Trophoblast cell (in vitro differentiated cells and primary cell): ENCODE measurements around the gene DRC7.

Source experiments
- DNase-seq, 2 donors: peaks; one replicate each; pipeline ENCODE4 v3.0.0-alpha.2; 2016
- H2AFZ ChIP-seq: 2 replicates; pipeline ENCODE4 v1.6.1; 2013; ENCODE audit warnings: low read length, moderate library complexity, mild to moderate bottlenecking; ENCODE audit not compliant: insufficient read depth, poor library complexity
- H2AK5ac ChIP-seq: 2 replicates; pipeline ENCODE4 v1.6.1; 2013; ENCODE audit warnings: mild to moderate bottlenecking, low read length
- H2BK120ac ChIP-seq: 2 replicates; pipeline ENCODE4 v1.6.1; 2013; ENCODE audit warnings: low read length, mild to moderate bottlenecking, moderate library complexity; ENCODE audit not compliant: insufficient read depth, poor library complexity
- H2BK12ac ChIP-seq: 2 replicates; pipeline ENCODE4 v1.6.1; 2013; ENCODE audit warnings: mild to moderate bottlenecking, low read length, moderate library complexity
- H2BK5ac ChIP-seq: 2 replicates; pipeline ENCODE4 v1.6.1; 2013; ENCODE audit warnings: low read length, low read depth, moderate library complexity, mild to moderate bottlenecking; ENCODE audit not compliant: poor library complexity
- H3K14ac ChIP-seq: 2 replicates; pipeline ENCODE4 v1.6.1; 2013; ENCODE audit warnings: mild to moderate bottlenecking, low read length
- H3K18ac ChIP-seq: 2 replicates; pipeline ENCODE4 v1.6.1; 2013; ENCODE audit warnings: mild to moderate bottlenecking, low read length
- H3K23ac ChIP-seq: 2 replicates; pipeline ENCODE4 v1.6.1; 2013; ENCODE audit warnings: low read length
- H3K27ac ChIP-seq: 2 replicates; pipeline ENCODE4 v1.5.1; 2013; ENCODE audit warnings: low read depth, mild to moderate bottlenecking, inconsistent platforms, low read length, moderate library complexity
- H3K27me3 ChIP-seq: 2 replicates; pipeline ENCODE4 v1.6.1; 2013; ENCODE audit warnings: inconsistent platforms, mild to moderate bottlenecking, low read length, moderate library complexity; ENCODE audit not compliant: insufficient read depth
- H3K36me3 ChIP-seq, 2 experiments: 1 replicate in 1 of 2; 2 replicates in 1 of 2; pipeline ENCODE4 v1.6.1; 2013; ENCODE audit warnings: low read length in 2 of 2, mild to moderate bottlenecking in 2 of 2, moderate library complexity in 1 of 2; ENCODE audit not compliant: insufficient read depth in 2 of 2, control insufficient read depth in 1 of 2
- H3K4ac ChIP-seq: 2 replicates; pipeline ENCODE4 v1.6.1; 2013; ENCODE audit warnings: low read depth, mild to moderate bottlenecking, low read length, moderate library complexity
- H3K4me1 ChIP-seq, 2 experiments: 1 replicate in 1 of 2; 2 replicates in 1 of 2; pipeline ENCODE4 v1.6.1; 2013; ENCODE audit warnings: low read length in 2 of 2, mild to moderate bottlenecking in 2 of 2, moderate library complexity in 1 of 2; ENCODE audit not compliant: insufficient read depth in 2 of 2, control insufficient read depth in 1 of 2
- H3K4me2 ChIP-seq: 2 replicates; pipeline ENCODE4 v1.6.1; 2013; ENCODE audit warnings: inconsistent platforms, mild to moderate bottlenecking, low read length, moderate library complexity
- H3K4me3 ChIP-seq: 2 replicates; pipeline ENCODE4 v1.5.1; 2013; ENCODE audit warnings: mild to moderate bottlenecking, low read depth, low read length, inconsistent platforms
- H3K79me1 ChIP-seq: one replicate; pipeline ENCODE4 v1.6.1; 2013; ENCODE audit warnings: low read length
- H3K79me2 ChIP-seq: 2 replicates; pipeline ENCODE4 v1.6.1; 2013; ENCODE audit warnings: low read length, mild to moderate bottlenecking; ENCODE audit not compliant: control insufficient read depth, insufficient read depth, poor library complexity
- H3K9ac ChIP-seq: 2 replicates; pipeline ENCODE4 v1.6.1; 2013; ENCODE audit warnings: mild to moderate bottlenecking, low read length
- H3K9me3 ChIP-seq: 2 replicates; pipeline ENCODE4 v1.6.1; 2013; ENCODE audit warnings: low read depth, mild to moderate bottlenecking, control low read depth, inconsistent platforms, low read length; ENCODE audit not compliant: insufficient read depth
- H4K12ac ChIP-seq: 2 replicates; pipeline ENCODE4 v1.6.1; 2013; ENCODE audit warnings: low read depth, mild to moderate bottlenecking, low read length, moderate library complexity
- H4K8ac ChIP-seq: 2 replicates; pipeline ENCODE4 v1.6.1; 2013; ENCODE audit warnings: low read depth, mild to moderate bottlenecking, low read length, moderate library complexity
- H4K91ac ChIP-seq: one replicate; pipeline ENCODE4 v1.6.1; 2013; ENCODE audit warnings: low read depth, mild to moderate bottlenecking, low read length, moderate library complexity
- WGBS: extraction: QIAGEN DNeasy Blood & Tissue Kit; methylation state at CpG from one replicate; pipeline ENCODE4 v1.1.7; 2013; ENCODE audit warnings: missing lambda C conversion rate; ENCODE audit not compliant: insufficient read length, insufficient coverage; ENCODE audit errors: extremely low coverage; 5-methylcytosine and 5-hydroxymethylcytosine counted together

Gene DRC7

GRCh38 chr16:57700781-57701551 lies 6.4 kb downstream of the DRC7 start:
- WGBS, result no CpG with 5 or more reads among the region's 10 CpGs
- peak overlapping the region; percentile 35 for H3K27ac ChIP-seq
- no peak overlapping the region for H3K4me3 ChIP-seq
- H2AK5ac ChIP-seq, result no peak overlapping the region
- peaks cover 3% of the 10 kb centered on the region for H3K79me1 ChIP-seq
- H4K91ac ChIP-seq, result no peak overlapping the region
- peaks cover 8% of the 10 kb centered on the region for H3K9me3 ChIP-seq
- H2AFZ ChIP-seq, result no peak overlapping the region
- no peaks in the 10 kb centered on the region for H3K27me3 ChIP-seq
- H3K36me3 ChIP-seq, result no peaks in the 10 kb centered on the region
- no peak overlapping the region for H2BK12ac ChIP-seq
- no peak overlapping the region for H3K23ac ChIP-seq
- no peak overlapping the region for H2BK120ac ChIP-seq
- no peaks in the 10 kb centered on the region for H3K79me2 ChIP-seq
- peak overlapping the region; percentile 1 for H2BK5ac ChIP-seq
- peak overlapping the region; percentile 0 for H4K8ac ChIP-seq
- H3K4ac ChIP-seq, result no peak overlapping the region
- H3K4me2 ChIP-seq, result no peak overlapping the region
- no peak overlapping the region for H3K14ac ChIP-seq
- H3K9ac ChIP-seq, result no peak overlapping the region
- H3K18ac ChIP-seq, result no peak overlapping the region
- DNase-seq, result peak; percentile 81 to 87
- H3K4me1 ChIP-seq, result peaks cover 17 to 19% of the 10 kb centered on the region in 2 experiments
- no peak overlapping the region for H4K12ac ChIP-seq

- Histone ChIP-seq H3K79me1 (peaks cover 3% of the 10 kb centered on the region), H3K9ac (peak overlapping the region; percentile 15), H2BK5ac (no peak overlapping the region), H3K4me2 (no peak overlapping the region), H3K27ac (peak overlapping the region; percentile 35), H3K36me3 (no peaks in the 10 kb centered on the region), H2AK5ac (no peak overlapping the region), H3K4me1 (peaks cover 17 to 19% of the 10 kb centered on the region in 2 experiments), H2AFZ (no peak overlapping the region), H2BK12ac (no peak overlapping the region), H3K9me3 (peaks cover 9% of the 10 kb centered on the region), H3K4ac (no peak overlapping the region), H3K23ac (no peak overlapping the region), H3K18ac (no peak overlapping the region), H4K12ac (no peak overlapping the region), H3K27me3 (no peaks in the 10 kb centered on the region), H2BK120ac (no peak overlapping the region), H4K91ac (peak overlapping the region; percentile 7), H3K14ac (no peak overlapping the region), H3K4me3 (peak overlapping the region; percentile 38), H4K8ac (no peak overlapping the region), H3K79me2 (no peaks in the 10 kb centered on the region)
- no CpG with 5 or more reads among the region's 23 CpGs for WGBS
- DNase-seq, result no peak
Observed at GRCh38 chr16:57701759-57702371, 7.3 kb downstream of the DRC7 start.

- WGBS, result no CpG with 5 or more reads among the region's 11 CpGs
- H3K36me3 ChIP-seq, result no peaks in the 10 kb centered on the region
Observed at GRCh38 chr16:57703416-57704010, 8.9 kb downstream of the DRC7 start.

GRCh38 chr16:57704011-57704904 lies 9.7 kb downstream of the DRC7 start:
- Histone ChIP-seq H3K79me1 (peaks cover 3% of the 10 kb centered on the region), H3K14ac (no peak overlapping the region), H3K4me1 (peaks cover 17 to 19% of the 10 kb centered on the region in 2 experiments), H3K36me3 (no peaks in the 10 kb centered on the region), H2AFZ (no peak overlapping the region), H3K18ac (no peak overlapping the region), H3K79me2 (no peaks in the 10 kb centered on the region), H3K27ac (no peak overlapping the region), H2BK120ac (no peak overlapping the region), H3K27me3 (no peaks in the 10 kb centered on the region), H3K4me2 (no peak overlapping the region), H2BK12ac (no peak overlapping the region), H4K12ac (no peak overlapping the region), H2AK5ac (no peak overlapping the region), H4K91ac (no peak overlapping the region), H2BK5ac (no peak overlapping the region), H4K8ac (no peak overlapping the region), H3K4ac (no peak overlapping the region), H3K9me3 (peaks cover 9% of the 10 kb centered on the region), H3K9ac (no peak overlapping the region), H3K4me3 (no peak overlapping the region), H3K23ac (no peak overlapping the region)
- no peak for DNase-seq
- WGBS, result no CpG with 5 or more reads among the region's 11 CpGs

More at GRCh38 chr16:57703416-57704010, 8.9 kb downstream of the DRC7 start:
- H2AK5ac ChIP-seq, result no peak overlapping the region
- H3K4me2 ChIP-seq, result no peak overlapping the region
- no peak overlapping the region for H4K12ac ChIP-seq
- H3K79me2 ChIP-seq, result no peaks in the 10 kb centered on the region
- H3K18ac ChIP-seq, result no peak overlapping the region
- H3K4me1 ChIP-seq, result peaks cover 17 to 19% of the 10 kb centered on the region in 2 experiments
- no peak overlapping the region for H2BK12ac ChIP-seq
- H4K8ac ChIP-seq, result no peak overlapping the region
- H3K4ac ChIP-seq, result no peak overlapping the region
- no peak overlapping the region for H3K23ac ChIP-seq
- H3K9ac ChIP-seq, result no peak overlapping the region
- H3K27me3 ChIP-seq, result no peaks in the 10 kb centered on the region
- no peak overlapping the region for H3K14ac ChIP-seq
- H2BK5ac ChIP-seq, result no peak overlapping the region
- no peak overlapping the region for H3K4me3 ChIP-seq
- H3K27ac ChIP-seq, result no peak overlapping the region
- no peak overlapping the region for H2BK120ac ChIP-seq
- no peak overlapping the region for H2AFZ ChIP-seq
- peaks cover 9% of the 10 kb centered on the region for H3K9me3 ChIP-seq
- no peak overlapping the region for H4K91ac ChIP-seq
- peaks cover 3% of the 10 kb centered on the region for H3K79me1 ChIP-seq
- no peak for DNase-seq
